ENCODE measurements around the gene SCPEP1. TPM values are rescaled to one million over a fixed set of nuclear protein-coding genes. Genes with fewer than 3 reads are reported as not detected.

Gene SCPEP1
- total RNA-seq, 3 donors from 2014 or later = 10.3 to 74.2 (median 27.7) TPM

- peaks cover 5% of the 10 kb centered on the region for H3K4me1 ChIP-seq (ENCODE audit: low read depth)
- intact Hi-C loops (cut with DNase I, micrococcal nuclease) = no loop called here
- no peak for TF ChIP-seq CTCF (IDR thresholded peaks at IDR 0.05)
- no peaks in the 10 kb centered on the region for H3K9me3 ChIP-seq
- ATAC-seq (no peak), DNase-seq (no peak)
- no peaks in the 10 kb centered on the region for H3K36me3 ChIP-seq (ENCODE audit: low read depth)
- no peak overlapping the region for H3K4me3 ChIP-seq
Observed at GRCh38 chr17:56966338-56966737, 11.6 kb upstream of the SCPEP1 start.

GRCh38 chr17:56970974-56971373 lies 7.0 kb upstream of the SCPEP1 start:
- no peak for DNase-seq
- H3K36me3 ChIP-seq (ENCODE audit: low read depth) = no peaks in the 10 kb centered on the region
- TF ChIP-seq CTCF (IDR thresholded peaks at IDR 0.05) = no peak
- H3K4me3 ChIP-seq = no peak overlapping the region
- intact Hi-C loops (cut with DNase I, micrococcal nuclease) = no loop called here
- peaks cover 4% of the 10 kb centered on the region for H3K4me1 ChIP-seq (ENCODE audit: low read depth)
- H3K9me3 ChIP-seq = no peaks in the 10 kb centered on the region
- ATAC-seq = no peak

- TF ChIP-seq CTCF (IDR thresholded peaks at IDR 0.05) = no peak
- H3K9me3 ChIP-seq = no peaks in the 10 kb centered on the region
- intact Hi-C loops (cut with DNase I, micrococcal nuclease) = no loop called here
- ATAC-seq = no peak
- H3K4me3 ChIP-seq = no peak overlapping the region
- no peaks in the 10 kb centered on the region for H3K4me1 ChIP-seq (ENCODE audit: low read depth)
- no peak for DNase-seq
- no peaks in the 10 kb centered on the region for H3K36me3 ChIP-seq (ENCODE audit: low read depth)
Observed at GRCh38 chr17:56972111-56972730, 5.7 kb upstream of the SCPEP1 start.

- Histone ChIP-seq H3K36me3 (ENCODE audit: low read depth) (no peaks in the 10 kb centered on the region), H3K4me3 (no peak overlapping the region), H3K9me3 (no peaks in the 10 kb centered on the region), H3K4me1 (ENCODE audit: low read depth) (no peaks in the 10 kb centered on the region)
- no peak for TF ChIP-seq CTCF (IDR thresholded peaks at IDR 0.05)
- ATAC-seq = no peak
- DNase-seq = no peak
- intact Hi-C loops (cut with DNase I, micrococcal nuclease) = no loop called here
Observed at GRCh38 chr17:56973520-56973919, 4.4 kb upstream of the SCPEP1 start.

- DNase-seq (no peak), ATAC-seq (no peak)
- H3K4me3 ChIP-seq = no peak overlapping the region
- H3K9me3 ChIP-seq = no peaks in the 10 kb centered on the region
- no peak for TF ChIP-seq CTCF (IDR thresholded peaks at IDR 0.05)
- intact Hi-C loops (cut with DNase I, micrococcal nuclease) = no loop called here
- H3K4me1 ChIP-seq (ENCODE audit: low read depth) = no peaks in the 10 kb centered on the region
- H3K36me3 ChIP-seq (ENCODE audit: low read depth) = no peaks in the 10 kb centered on the region
Observed at GRCh38 chr17:56974055-56974454, 3.9 kb upstream of the SCPEP1 start.

GRCh38 chr17:56975656-56976055 lies 2.3 kb upstream of the SCPEP1 start:
- ATAC-seq (no peak), DNase-seq (no peak)
- intact Hi-C loops (cut with DNase I, micrococcal nuclease) = no loop called here
- no peaks in the 10 kb centered on the region for H3K36me3 ChIP-seq (ENCODE audit: low read depth)
- H3K4me1 ChIP-seq (ENCODE audit: low read depth) = no peaks in the 10 kb centered on the region
- no peaks in the 10 kb centered on the region for H3K9me3 ChIP-seq
- no peak for TF ChIP-seq CTCF (IDR thresholded peaks at IDR 0.05)
- no peak overlapping the region for H3K4me3 ChIP-seq
